Activated naive CD8-positive, alpha-beta T cell (primary cell): ENCODE data around the gene PRC1.
"Not testable (repeated sequence)": the region's sequence is repeated elsewhere in the genome, so short reads cannot be mapped to it uniquely, and the experiment has no call there.

Experiments
- H3K27ac Mint-ChIP-seq: one replicate; pipeline ENCODE4 v1.8.0; 2021; ENCODE audit warnings: mixed read lengths
- H3K27me3 Mint-ChIP-seq: one replicate; pipeline ENCODE4 v1.8.0; 2021; ENCODE audit warnings: mixed read lengths
- H3K36me3 Mint-ChIP-seq: one replicate; pipeline ENCODE4 v1.8.0; 2021; ENCODE audit warnings: mixed read lengths
- H3K4me1 Mint-ChIP-seq: one replicate; pipeline ENCODE4 v1.8.0; 2021; ENCODE audit warnings: low read depth, mixed read lengths
- H3K4me3 Mint-ChIP-seq: one replicate; pipeline ENCODE4 v1.8.0; 2021; ENCODE audit warnings: mild to moderate bottlenecking, mixed read lengths
- H3K9me3 Mint-ChIP-seq: one replicate; pipeline ENCODE4 v1.8.0; 2021; ENCODE audit warnings: low read depth, mixed read lengths

PRC1 gene

DNA sequence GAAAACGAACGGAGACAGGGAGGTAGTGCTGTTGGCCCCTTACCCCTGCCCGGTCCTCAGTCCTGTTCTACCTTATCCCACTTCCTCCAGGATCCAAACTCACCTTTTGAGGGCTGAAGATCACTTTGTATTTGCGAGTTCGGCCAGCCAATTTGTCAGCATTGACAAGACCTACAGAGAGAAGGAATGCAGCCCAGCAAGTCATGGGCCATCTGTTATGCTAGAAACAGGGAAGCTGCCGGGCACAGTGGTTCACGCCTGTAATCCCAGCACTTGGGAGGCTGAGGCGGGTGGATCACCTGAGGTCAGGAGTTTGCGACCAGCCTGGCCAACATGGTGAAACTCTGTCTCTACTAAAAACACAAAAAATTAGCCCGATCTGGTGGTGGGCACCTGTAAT is 19.4 kb upstream of the PRC1 start:
- not testable (repeated sequence) for H3K4me3 Mint-ChIP-seq, H3K9me3 Mint-ChIP-seq, H3K36me3 Mint-ChIP-seq, H3K27me3 Mint-ChIP-seq, H3K27ac Mint-ChIP-seq
- H3K4me1 Mint-ChIP-seq = peaks cover 13% of the 10 kb centered on the region

DNA sequence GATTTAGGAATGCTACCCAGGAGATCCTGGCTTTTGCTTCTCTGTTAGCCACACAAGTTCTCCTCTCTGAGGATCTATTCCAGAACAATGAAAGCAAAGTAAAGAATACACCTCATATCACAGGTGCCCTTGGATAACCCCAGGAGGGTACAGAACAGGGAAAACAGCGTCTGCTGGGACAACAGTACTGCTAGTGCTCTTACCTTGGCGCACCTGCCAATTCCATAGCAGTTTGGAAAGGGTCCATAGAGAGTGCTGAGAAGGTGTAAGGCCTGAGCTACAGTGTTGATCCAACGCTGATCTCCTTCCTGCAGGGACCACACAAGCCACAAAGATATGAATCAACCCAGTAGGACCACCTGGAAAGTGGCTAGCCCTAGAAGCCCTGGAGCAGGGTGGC is 12.9 kb upstream of the PRC1 start:
- Mint-ChIP-seq H3K27me3 (no peaks in the 10 kb centered on the region), H3K36me3 (peaks cover 8% of the 10 kb centered on the region), H3K4me1 (no peaks in the 10 kb centered on the region), H3K9me3 (no peaks in the 10 kb centered on the region), H3K4me3 (no peak overlapping the region), H3K27ac (no peak overlapping the region)

DNA sequence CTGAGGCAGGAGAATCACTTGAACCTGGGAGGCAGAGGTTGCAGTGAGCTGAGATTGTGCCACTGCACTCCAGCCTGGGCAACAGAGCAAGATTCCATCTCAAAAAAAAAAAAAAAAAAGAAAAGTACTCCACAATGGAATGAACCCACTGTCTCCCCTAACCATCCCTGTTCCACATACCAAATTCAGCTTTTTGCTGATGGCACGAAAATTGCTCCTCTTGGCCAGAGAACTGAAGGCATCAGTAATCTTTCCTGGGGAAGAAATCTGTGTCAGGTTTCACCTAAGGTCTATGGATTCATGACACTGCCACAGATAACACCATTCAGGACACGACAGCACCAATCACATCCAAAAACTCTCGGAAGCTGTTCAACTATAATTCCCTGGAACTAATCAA is 6.9 kb upstream of the PRC1 start:
- H3K27ac Mint-ChIP-seq = no peak overlapping the region
- H3K27me3 Mint-ChIP-seq = no peaks in the 10 kb centered on the region
- no peak overlapping the region for H3K4me3 Mint-ChIP-seq

DNA sequence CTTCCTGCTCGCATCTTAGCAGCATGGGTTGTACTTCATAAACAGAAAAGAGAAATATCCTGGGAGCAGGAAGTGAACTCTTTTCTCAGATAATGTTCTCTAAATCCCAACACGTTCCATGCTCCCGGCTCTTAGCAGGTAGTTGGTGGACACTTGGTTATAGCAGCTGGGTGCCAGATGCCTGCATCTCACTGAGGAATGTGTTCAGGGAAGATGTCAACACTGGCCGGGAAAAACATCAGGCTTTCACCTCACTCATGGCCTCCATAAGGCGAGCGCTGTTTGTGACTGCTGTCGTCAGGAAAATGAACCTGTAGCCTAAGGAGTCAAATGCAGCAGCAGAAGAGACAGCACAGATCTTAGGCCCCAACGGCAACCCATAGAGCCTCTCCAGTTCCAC is 4.4 kb upstream of the PRC1 start:
- Mint-ChIP-seq H3K9me3 (no peaks in the 10 kb centered on the region), H3K4me3 (no peak overlapping the region), H3K27ac (no peak overlapping the region), H3K4me1 (peaks cover 13% of the 10 kb centered on the region), H3K36me3 (peaks cover 8% of the 10 kb centered on the region), H3K27me3 (no peaks in the 10 kb centered on the region)

More for the DNA sequence above, 6.9 kb upstream of the PRC1 start:
- H3K9me3 Mint-ChIP-seq = no peaks in the 10 kb centered on the region
- H3K36me3 Mint-ChIP-seq = peaks cover 8% of the 10 kb centered on the region
- peaks cover under 1% of the 10 kb centered on the region for H3K4me1 Mint-ChIP-seq

DNA sequence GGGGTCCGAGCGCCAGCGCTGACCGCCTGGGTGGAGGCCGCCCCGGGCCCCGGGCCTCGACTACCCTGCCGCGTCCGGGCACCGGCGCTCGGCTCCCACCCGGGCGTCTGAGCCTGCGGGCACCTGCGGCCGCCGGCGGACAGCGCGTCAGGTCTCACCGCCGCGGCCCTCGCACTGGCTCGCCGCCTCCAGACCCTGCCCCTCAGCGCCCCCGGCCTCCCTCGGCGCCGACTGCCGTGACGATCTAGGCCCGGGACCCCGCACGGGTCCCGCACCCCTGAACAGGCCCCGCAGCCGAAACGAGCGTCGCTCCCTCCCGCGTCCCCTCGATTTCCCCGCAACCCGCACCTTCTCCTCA is 297 bp downstream of the PRC1 start:
- Mint-ChIP-seq H3K27me3 (no peaks in the 10 kb centered on the region), H3K9me3 (no peaks in the 10 kb centered on the region), H3K4me1 (peaks cover 22% of the 10 kb centered on the region), H3K27ac (peak overlapping the region; percentile 95), H3K4me3 (peak overlapping the region; percentile 99), H3K36me3 (no peaks in the 10 kb centered on the region)

DNA sequence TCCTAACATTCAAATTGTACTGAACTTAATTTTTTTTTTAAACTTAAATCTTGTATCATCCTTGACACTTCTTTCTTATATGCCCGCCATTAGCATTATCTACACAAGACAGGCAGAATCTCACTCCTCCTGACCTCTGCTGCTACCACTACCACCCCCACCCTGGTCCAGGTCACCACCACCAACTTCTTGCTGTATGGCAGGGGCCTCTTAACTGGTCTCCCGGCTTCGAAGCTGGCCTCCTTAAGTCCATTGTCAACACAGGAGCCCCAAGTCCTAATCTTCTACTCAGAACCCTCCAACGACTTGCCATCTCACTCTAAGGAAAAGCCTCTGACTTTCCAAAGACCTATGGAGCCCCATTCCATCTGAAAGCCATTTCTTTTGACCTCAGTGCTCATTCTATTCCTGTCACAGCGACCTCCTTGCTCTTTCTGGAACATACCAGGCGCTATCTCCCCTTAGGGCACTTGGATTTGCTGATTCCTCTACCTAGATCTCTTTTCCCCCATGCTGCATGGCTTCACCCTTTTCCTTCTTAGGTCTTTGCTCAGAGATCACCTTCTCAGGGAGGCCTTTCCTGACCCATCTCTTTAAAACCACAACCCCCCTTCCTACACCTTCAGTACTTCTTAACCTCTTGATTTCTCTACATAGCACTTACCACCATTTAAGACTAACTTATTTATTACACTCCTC is 2.6 kb downstream of the PRC1 start:
- H3K27ac Mint-ChIP-seq = no peak overlapping the region

DNA sequence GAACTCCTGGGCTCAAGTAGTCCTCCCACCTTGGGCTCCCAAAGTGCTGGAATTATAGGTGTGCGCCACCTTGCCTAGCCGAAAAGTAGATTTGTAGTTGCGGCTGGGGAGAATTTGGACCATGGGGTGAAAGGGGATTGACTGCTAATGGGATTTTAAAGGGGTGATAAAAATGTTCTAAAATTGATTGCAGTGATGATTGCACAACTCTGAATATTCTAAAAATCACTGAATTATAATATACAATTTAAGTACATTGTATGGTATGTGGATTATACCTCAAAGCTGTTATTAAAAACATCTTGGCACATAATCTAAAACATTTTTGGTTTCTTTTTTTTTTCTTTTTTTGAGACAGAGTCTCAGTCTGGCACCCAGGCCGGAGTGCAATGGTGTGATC is 3.9 kb downstream of the PRC1 start:
- Mint-ChIP-seq H3K4me1 (peaks cover 17% of the 10 kb centered on the region), H3K4me3 (no peak overlapping the region)

More for the DNA sequence above, 2.6 kb downstream of the PRC1 start:
- H3K4me1 Mint-ChIP-seq = peaks cover 22% of the 10 kb centered on the region
- no peaks in the 10 kb centered on the region for H3K36me3 Mint-ChIP-seq
- no peaks in the 10 kb centered on the region for H3K27me3 Mint-ChIP-seq
- H3K4me3 Mint-ChIP-seq = no peak overlapping the region
- H3K9me3 Mint-ChIP-seq = no peaks in the 10 kb centered on the region

DNA sequence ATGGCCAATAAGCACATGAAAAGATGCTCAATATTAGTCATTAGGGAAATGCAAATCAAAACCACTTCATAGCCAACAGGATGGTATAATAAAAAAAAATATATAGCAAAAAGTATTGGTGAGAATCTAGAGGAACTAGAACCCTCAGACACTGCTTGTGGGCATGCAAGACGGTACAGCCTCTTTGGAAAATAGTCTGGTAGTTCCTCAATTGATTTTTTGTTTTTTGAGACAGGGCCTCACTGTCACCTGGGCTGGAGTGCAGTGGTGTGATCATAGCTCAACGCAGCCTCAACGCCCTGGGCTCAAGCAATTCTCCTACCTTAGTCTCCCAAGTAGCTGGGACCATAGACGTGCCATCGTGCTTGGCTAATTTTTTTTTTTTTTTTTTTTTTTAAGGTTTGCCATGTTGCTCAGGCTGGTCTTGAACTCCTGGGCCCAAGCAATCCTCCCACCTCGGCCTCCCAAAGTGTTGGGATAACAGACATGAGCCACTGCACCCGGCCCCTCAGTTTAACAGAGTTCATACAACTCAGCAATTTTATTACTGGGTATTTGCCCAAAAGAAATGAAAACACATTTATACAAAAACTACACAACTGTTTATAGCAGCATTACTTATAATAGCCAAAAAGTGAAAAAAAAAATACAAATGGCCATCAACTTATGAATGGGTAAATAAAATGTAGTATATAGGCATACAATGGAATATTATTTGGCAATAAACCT is 5.1 kb downstream of the PRC1 start:
- H3K27ac Mint-ChIP-seq = no peak overlapping the region
- peaks cover 10% of the 10 kb centered on the region for H3K4me1 Mint-ChIP-seq
- H3K36me3 Mint-ChIP-seq = no peaks in the 10 kb centered on the region

More for the DNA sequence above, 3.9 kb downstream of the PRC1 start:
- H3K27ac Mint-ChIP-seq = no peak overlapping the region
- no peaks in the 10 kb centered on the region for H3K36me3 Mint-ChIP-seq
- no peaks in the 10 kb centered on the region for H3K9me3 Mint-ChIP-seq
- no peaks in the 10 kb centered on the region for H3K27me3 Mint-ChIP-seq

DNA sequence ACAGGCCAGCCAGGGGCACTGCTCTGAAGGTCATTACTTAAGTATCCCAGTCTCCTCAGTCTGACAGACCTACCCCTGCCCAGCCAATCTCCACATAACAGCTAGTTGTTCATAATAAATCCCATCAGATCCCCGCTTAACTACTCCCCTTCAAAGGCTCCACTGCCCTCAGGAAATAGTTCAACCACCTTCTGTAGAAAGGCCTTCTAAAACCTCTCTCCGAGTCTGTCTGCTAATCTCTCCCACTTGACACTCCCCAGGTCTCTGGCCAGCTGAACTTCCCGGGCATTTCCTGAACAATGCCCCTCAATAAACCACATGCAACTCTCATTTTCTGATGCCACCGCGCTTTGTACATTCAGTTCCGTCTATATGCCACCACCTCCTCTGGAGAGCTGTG is 6.0 kb downstream of the PRC1 start:
- no peak overlapping the region for H3K27ac Mint-ChIP-seq
- no peaks in the 10 kb centered on the region for H3K36me3 Mint-ChIP-seq
- no peaks in the 10 kb centered on the region for H3K9me3 Mint-ChIP-seq
- H3K4me3 Mint-ChIP-seq = no peak overlapping the region
- H3K4me1 Mint-ChIP-seq = peaks cover 5% of the 10 kb centered on the region
- no peaks in the 10 kb centered on the region for H3K27me3 Mint-ChIP-seq

More for the DNA sequence above, 5.1 kb downstream of the PRC1 start:
- H3K9me3 Mint-ChIP-seq = no peaks in the 10 kb centered on the region
- no peak overlapping the region for H3K4me3 Mint-ChIP-seq
- no peaks in the 10 kb centered on the region for H3K27me3 Mint-ChIP-seq

DNA sequence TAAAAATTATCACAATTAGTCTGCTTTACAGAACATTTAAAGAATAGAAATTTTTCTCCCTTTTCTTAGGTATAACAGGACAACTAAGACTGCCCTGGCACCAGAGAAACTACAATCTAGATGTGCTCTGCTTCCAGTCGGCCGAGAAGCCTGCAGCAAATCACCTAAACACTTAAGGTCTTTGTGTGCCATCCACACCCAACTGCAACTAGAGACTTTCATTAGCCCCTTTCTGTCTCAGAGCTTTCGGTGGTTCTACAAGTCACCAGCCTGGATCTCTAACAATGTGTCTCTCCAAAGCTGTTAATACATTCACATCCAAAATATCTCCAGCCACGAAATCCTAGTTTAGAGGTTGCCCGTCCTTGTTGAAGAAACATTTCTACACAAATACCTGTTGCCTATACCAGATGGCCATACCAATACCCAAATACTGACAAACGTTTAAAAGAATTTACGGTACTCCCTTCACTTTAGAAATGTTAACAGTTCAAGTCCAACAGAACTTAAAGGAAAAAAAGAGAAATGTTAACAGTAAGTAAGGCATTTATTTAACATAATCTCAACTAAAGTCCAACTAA is 6.7 kb downstream of the PRC1 start:
- peaks cover 2% of the 10 kb centered on the region for H3K4me1 Mint-ChIP-seq
- no peaks in the 10 kb centered on the region for H3K9me3 Mint-ChIP-seq
- H3K27me3 Mint-ChIP-seq = no peaks in the 10 kb centered on the region
- H3K4me3 Mint-ChIP-seq = no peak overlapping the region
- no peak overlapping the region for H3K27ac Mint-ChIP-seq
- peaks cover 2% of the 10 kb centered on the region for H3K36me3 Mint-ChIP-seq

DNA sequence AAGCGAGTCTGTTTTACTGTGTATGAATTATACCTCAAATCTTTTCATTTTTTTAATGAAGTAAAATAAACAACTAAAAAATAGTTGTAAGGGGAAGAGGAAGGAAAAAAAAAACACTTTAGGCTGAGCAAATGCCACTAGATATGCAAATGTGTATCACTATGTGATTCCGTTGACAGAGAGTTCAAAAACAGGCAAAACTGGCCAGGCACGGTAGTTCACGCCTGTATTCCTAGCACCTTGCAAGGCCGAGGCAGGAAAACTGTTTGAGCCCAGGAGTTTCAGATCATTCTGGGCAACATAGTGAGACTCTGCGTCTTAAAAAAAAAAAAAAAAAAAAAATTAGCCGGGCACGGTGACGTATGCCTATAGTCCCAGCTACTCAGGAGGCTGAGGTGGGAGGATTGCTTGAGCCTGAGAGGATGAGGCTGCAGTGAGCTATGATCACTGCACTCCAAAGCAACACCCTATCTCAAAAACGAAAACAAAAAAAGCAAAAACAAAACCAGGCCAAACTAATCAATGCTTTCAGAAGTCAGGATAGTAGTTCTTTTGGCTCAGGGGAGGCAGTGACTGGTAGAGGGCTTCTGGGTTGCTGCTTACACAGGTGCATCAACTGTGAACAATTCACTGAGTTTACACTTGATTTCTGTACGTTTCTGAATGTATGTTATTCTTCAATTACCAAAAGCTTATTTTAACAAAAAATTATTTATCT is 7.4 kb downstream of the PRC1 start:
- Mint-ChIP-seq H3K27ac (no peak overlapping the region), H3K4me3 (no peak overlapping the region), H3K4me1 (no peaks in the 10 kb centered on the region), H3K9me3 (no peaks in the 10 kb centered on the region), H3K36me3 (peaks cover 2% of the 10 kb centered on the region), H3K27me3 (no peaks in the 10 kb centered on the region)

DNA sequence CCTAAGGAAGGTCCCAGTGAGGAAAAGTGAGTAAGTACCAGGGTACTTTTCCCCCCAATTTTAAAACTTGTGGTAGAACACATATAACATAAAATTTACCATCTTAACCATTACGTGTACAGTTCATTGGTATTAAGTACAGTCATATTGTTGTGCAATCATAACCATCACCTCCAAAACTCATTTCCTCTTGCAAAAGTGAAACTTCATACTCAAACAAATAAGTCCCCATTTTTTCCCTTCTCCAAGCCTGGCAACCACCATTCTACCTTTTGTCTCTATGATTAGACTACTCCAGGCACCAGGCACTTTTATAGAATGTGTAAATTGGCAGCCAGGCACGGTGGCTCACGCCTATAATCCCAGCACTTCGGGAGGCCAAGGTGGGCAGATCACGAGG is 12.2 kb downstream of the PRC1 start:
- H3K27ac Mint-ChIP-seq = no peak overlapping the region
- H3K27me3 Mint-ChIP-seq = no peaks in the 10 kb centered on the region
- peaks cover 12% of the 10 kb centered on the region for H3K36me3 Mint-ChIP-seq
- peaks cover 1% of the 10 kb centered on the region for H3K4me1 Mint-ChIP-seq
- no peaks in the 10 kb centered on the region for H3K9me3 Mint-ChIP-seq
- H3K4me3 Mint-ChIP-seq = no peak overlapping the region

DNA sequence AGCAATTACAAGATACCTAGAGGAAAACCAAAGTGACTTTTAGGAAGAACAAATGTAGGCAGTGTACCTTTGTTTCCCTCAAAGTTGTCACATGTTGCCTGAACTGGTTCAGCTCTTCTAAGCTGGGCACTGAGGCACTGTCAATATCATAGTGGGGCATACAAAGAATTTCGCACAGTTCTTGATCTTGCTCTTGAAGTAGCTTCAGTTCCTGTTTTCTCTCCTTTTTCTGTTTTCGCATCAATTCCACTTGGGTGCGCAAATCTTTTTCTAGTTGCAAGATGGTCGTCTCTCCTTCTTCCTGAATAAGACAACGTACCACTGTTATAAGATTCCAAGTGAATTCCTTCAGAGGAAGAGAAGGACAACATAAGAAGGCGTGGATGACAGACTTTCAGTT is 12.7 kb downstream of the PRC1 start:
- Mint-ChIP-seq H3K4me3 (no peak overlapping the region), H3K4me1 (peaks cover 1% of the 10 kb centered on the region), H3K36me3 (peaks cover 12% of the 10 kb centered on the region), H3K27ac (no peak overlapping the region), H3K9me3 (no peaks in the 10 kb centered on the region), H3K27me3 (no peaks in the 10 kb centered on the region)

DNA sequence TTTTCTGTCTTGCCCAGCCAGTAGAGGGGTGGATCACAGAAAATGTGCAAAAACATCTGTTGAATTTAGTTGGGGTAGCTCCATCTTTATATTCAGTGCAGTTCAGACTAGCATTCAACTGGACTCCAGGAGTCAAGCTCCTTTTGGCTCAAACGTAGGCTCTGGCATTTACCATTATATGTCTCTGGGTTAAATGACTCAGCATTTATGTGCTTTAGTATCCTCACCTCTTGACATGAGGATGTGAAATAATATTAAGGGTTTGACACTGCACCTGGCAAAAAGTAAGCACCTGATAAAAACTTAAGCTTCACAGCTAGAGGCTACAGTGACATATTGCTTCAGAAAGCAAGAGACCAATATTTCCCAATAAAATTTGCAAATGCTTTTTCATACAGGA is 14.8 kb downstream of the PRC1 start:
- Mint-ChIP-seq H3K9me3 (no peaks in the 10 kb centered on the region), H3K27ac (no peak overlapping the region), H3K36me3 (peaks cover 16% of the 10 kb centered on the region), H3K4me3 (no peak overlapping the region), H3K4me1 (peaks cover 1% of the 10 kb centered on the region), H3K27me3 (no peaks in the 10 kb centered on the region)

DNA sequence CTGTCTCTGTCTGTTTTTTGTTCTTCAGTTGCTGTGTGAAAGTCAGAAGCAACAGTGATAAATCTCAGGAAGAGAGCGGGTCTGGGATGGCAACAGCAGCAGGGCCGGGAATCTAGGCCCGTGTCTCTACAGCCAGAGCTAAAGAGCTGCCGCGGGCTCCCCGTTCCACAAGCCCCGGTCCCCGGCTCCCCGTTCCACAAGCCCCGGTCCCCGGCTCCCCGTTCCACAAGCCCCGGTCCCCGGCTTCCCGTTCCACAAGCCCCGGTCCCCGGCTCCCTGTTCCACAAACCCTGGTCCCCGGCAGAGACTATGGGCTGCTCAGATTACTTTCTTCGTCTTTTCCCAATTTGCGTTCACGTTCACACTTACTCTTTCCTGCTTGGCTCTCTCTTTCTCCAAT is 20.1 kb downstream of the PRC1 start:
- H3K9me3 Mint-ChIP-seq = no peaks in the 10 kb centered on the region
- no peak overlapping the region for H3K27ac Mint-ChIP-seq
- no peak overlapping the region for H3K4me3 Mint-ChIP-seq
- H3K36me3 Mint-ChIP-seq = peaks cover 7% of the 10 kb centered on the region
- H3K27me3 Mint-ChIP-seq = no peaks in the 10 kb centered on the region
- peaks cover 1% of the 10 kb centered on the region for H3K4me1 Mint-ChIP-seq
